IMR-90 (cell line): ENCODE measurements around the gene CSNK1D. TPM values are rescaled to one million over a fixed set of nuclear protein-coding genes. Genes with fewer than 3 reads are reported as not detected.

Experiments used
- ATAC-seq: fragments of 200-7000 bp; cut with Tn5 transposase; 2 replicates; pipeline ENCODE4 v1.9.1; 2020; ENCODE audit warnings: low read depth, mild to moderate bottlenecking, moderate library complexity
- BruUV-seq: library from RNA; stranded (reverse); fragments of 400-500 nt; replicated peaks from 2 replicates; lab custom pipeline; 2021; lab: Mats Ljungman, UMichigan
- CTCF ChIA-PET: fragments of 300-600 bp; formaldehyde crosslinking; extraction: SDS; loops from one replicate; lab custom pipeline; 2021; ENCODE audit warnings: antibody characterized with exemption; lab: Yijun Ruan, JAX
- POLR2A ChIA-PET: fragments of 300-600 bp; sonication (Branson Sonifier 250); formaldehyde crosslinking; loops from one replicate; lab custom pipeline; 2022; ENCODE audit warnings: antibody characterized with exemption; ENCODE audit not compliant: unreplicated experiment; lab: Charles Lee
- DNase-seq: peaks from one replicate; pipeline ENCODE4 v3.0.0; 2013
- H2AFZ ChIP-seq: replicated peaks from 2 replicates; pipeline ENCODE3; 2013; ENCODE audit warnings: low read length, mild to moderate bottlenecking; ENCODE audit not compliant: poor library complexity
- H2AK5ac ChIP-seq: 2 replicates; pipeline ENCODE4 v1.6.1; 2013; ENCODE audit warnings: low read depth, low read length, inconsistent platforms
- H2AK9ac ChIP-seq: replicated peaks from 2 replicates; pipeline ENCODE3; 2013; ENCODE audit warnings: mild to moderate bottlenecking, low read depth, low read length, moderate library complexity; ENCODE audit not compliant: poor library complexity
- H2BK120ac ChIP-seq: 2 replicates; pipeline ENCODE4 v1.6.1; 2013; ENCODE audit warnings: low read depth, low read length, inconsistent platforms
- H2BK15ac ChIP-seq: 3 replicates; pipeline ENCODE4 v1.6.1; 2013; ENCODE audit warnings: low read depth, low read length, inconsistent platforms
- H2BK20ac ChIP-seq: 2 replicates; pipeline ENCODE4 v1.6.1; 2013; ENCODE audit warnings: low read depth, mild to moderate bottlenecking, inconsistent platforms, low read length, moderate library complexity
- H2BK5ac ChIP-seq: 2 replicates; pipeline ENCODE4 v1.6.1; 2013; ENCODE audit warnings: mild to moderate bottlenecking, low read depth, low read length, inconsistent platforms; ENCODE audit not compliant: poor library complexity, severe bottlenecking
- H3K14ac ChIP-seq: replicated peaks from 2 replicates; pipeline ENCODE4 v1.6.1; 2013; ENCODE audit warnings: low read depth, low read length, inconsistent platforms
- H3K18ac ChIP-seq: 2 replicates; pipeline ENCODE4 v1.6.1; 2013; ENCODE audit warnings: low read depth, low read length, control low read depth
- H3K23ac ChIP-seq: 2 replicates; pipeline ENCODE4 v1.6.1; 2013; ENCODE audit warnings: low read depth, low read length, inconsistent platforms
- H3K27ac ChIP-seq: 2 replicates; pipeline ENCODE4 v1.5.1; 2013; ENCODE audit warnings: mild to moderate bottlenecking, control low read depth, low read length; ENCODE audit not compliant: insufficient read depth
- H3K27me3 ChIP-seq: 2 replicates; pipeline ENCODE4 v1.6.1; 2013; ENCODE audit warnings: low read length; ENCODE audit not compliant: control insufficient read depth, insufficient read depth
- H3K36me3 ChIP-seq: 2 replicates; pipeline ENCODE4 v1.6.1; 2013; ENCODE audit warnings: low read length, mixed read lengths; ENCODE audit not compliant: control insufficient read depth, insufficient read depth
- H3K4ac ChIP-seq: 2 replicates; pipeline ENCODE4 v1.6.1; 2013; ENCODE audit warnings: low read depth, low read length, inconsistent platforms
- H3K4me1 ChIP-seq: 2 replicates; pipeline ENCODE4 v1.6.1; 2013; ENCODE audit warnings: low read length, mixed read lengths; ENCODE audit not compliant: control insufficient read depth, insufficient read depth
- H3K4me2 ChIP-seq: 2 replicates; pipeline ENCODE4 v1.6.1; 2013; ENCODE audit warnings: low read depth, mild to moderate bottlenecking, control low read depth, low read length, moderate library complexity
- H3K4me3 ChIP-seq: 2 replicates; pipeline ENCODE4 v1.5.1; 2013; ENCODE audit warnings: low read depth, mild to moderate bottlenecking, control low read depth, low read length, moderate library complexity; ENCODE audit not compliant: insufficient read depth
- H3K56ac ChIP-seq: 2 replicates; pipeline ENCODE4 v1.6.1; 2013; ENCODE audit warnings: low read length, inconsistent platforms; ENCODE audit not compliant: insufficient read depth; ENCODE audit errors: extremely low read depth
- H3K79me1 ChIP-seq, 2 experiments: 2 replicates each; pipeline ENCODE4 v1.6.1; 2013; ENCODE audit warnings: low read length in 2 of 2, inconsistent platforms in 1 of 2, low read depth in 1 of 2
- H3K9ac ChIP-seq: 2 replicates; pipeline ENCODE4 v1.6.1; 2013; ENCODE audit warnings: low read depth, low read length, control low read depth
- H3K9me1 ChIP-seq: 2 replicates; pipeline ENCODE4 v1.6.1; 2013; ENCODE audit warnings: low read length, inconsistent platforms; ENCODE audit not compliant: insufficient read depth
- H3K9me3 ChIP-seq: 2 replicates; pipeline ENCODE4 v1.6.1; 2013; ENCODE audit warnings: low read length; ENCODE audit not compliant: control insufficient read depth, insufficient read depth
- H4K20me1 ChIP-seq: 2 replicates; pipeline ENCODE4 v1.6.1; 2013; ENCODE audit warnings: low read length, inconsistent platforms; ENCODE audit not compliant: insufficient read depth
- H4K5ac ChIP-seq: 2 replicates; pipeline ENCODE4 v1.6.1; 2013; ENCODE audit warnings: mild to moderate bottlenecking, low read depth, low read length, control low read depth
- H4K8ac ChIP-seq, 2 experiments: 2 replicates each; pipeline ENCODE4 v1.6.1; 2013; ENCODE audit warnings: low read depth in 2 of 2, low read length in 2 of 2, control low read depth in 1 of 2, inconsistent platforms in 1 of 2
- H4K91ac ChIP-seq: 2 replicates; pipeline ENCODE4 v1.6.1; 2013; ENCODE audit warnings: low read depth, low read length, inconsistent platforms; ENCODE audit not compliant: insufficient read depth
- CEBPB ChIP-seq: IDR thresholded peaks from 2 replicates; pipeline ENCODE4 v1.6.1; 2012; ENCODE audit warnings: low read depth, low read length, improper control_type of control experiment
- CHD1 ChIP-seq: IDR thresholded peaks from 2 replicates; pipeline ENCODE4 v1.6.1; 2012; ENCODE audit warnings: low read depth, low read length, improper control_type of control experiment
- CTCF ChIP-seq: conservative IDR thresholded peaks from 2 replicates; pipeline ENCODE4 v1.5.1; 2012; ENCODE audit warnings: mild to moderate bottlenecking, low read depth, low read length, improper control_type of control experiment
- MAFK ChIP-seq: IDR thresholded peaks from 2 replicates; pipeline ENCODE4 v1.6.1; 2012; ENCODE audit warnings: low read depth, low read length, improper control_type of control experiment
- MAZ ChIP-seq: IDR thresholded peaks from 2 replicates; pipeline ENCODE4 v1.6.1; 2012; ENCODE audit warnings: low read depth, mild to moderate bottlenecking, low read length, improper control_type of control experiment, moderate library complexity, borderline replicate concordance
- RCOR1 ChIP-seq: IDR thresholded peaks from 2 replicates; pipeline ENCODE4 v1.6.1; 2012; ENCODE audit warnings: mild to moderate bottlenecking, low read length, improper control_type of control experiment; ENCODE audit not compliant: insufficient replicate concordance
- RFX5 ChIP-seq: IDR thresholded peaks from 2 replicates; pipeline ENCODE4 v1.8.0; 2012; ENCODE audit warnings: low read depth, mild to moderate bottlenecking, low read length, moderate library complexity
- SMC3 ChIP-seq: fragments of 150-350 bp; IDR thresholded peaks from 2 replicates; pipeline ENCODE4 v1.6.1; 2016; ENCODE audit warnings: low read depth, mild to moderate bottlenecking, antibody characterized with exemption, low read length, moderate library complexity
- WGBS, 2 experiments: methylation state at CpG; one replicate each; pipeline versions ENCODE4 v1.1.5 to v1.1.7; 2013; ENCODE audit warnings: missing lambda C conversion rate in 2 of 2; ENCODE audit not compliant: insufficient read length in 1 of 2; ENCODE audit errors: extremely low coverage in 2 of 2; 5-methylcytosine and 5-hydroxymethylcytosine counted together
- dilution Hi-C: fragments of 300-500 bp; cut with HindIII; formaldehyde crosslinking; loops from one replicate; pipeline ENCODE4 v1.14.3; 2018; ENCODE audit warnings: low sequenced_read_pairs; ENCODE audit not compliant: unreplicated experiment
- in situ Hi-C: fragments of 300-500 bp; cut with MboI; formaldehyde crosslinking; loops from 3 replicates; pipeline ENCODE4 v1.14.3; 2019; ENCODE audit warnings: low sequenced_read_pairs, inconsistent platforms, mixed read lengths
- intact Hi-C: fragments of 100-400 bp; cut with micrococcal nuclease; formaldehyde crosslinking; loops from 2 replicates; pipeline ENCODE4 v1.10.0; 2022
- polyA plus RNA-seq, 3 experiments: library from polyadenylated mRNA; depleted of rRNA; stranded (reverse); fragments of >200 nt; gene quantifications; 2 replicates each; pipeline ENCODE4 v1.2.3, GENCODE V29; 2012; ENCODE audit warnings: low replicate concordance in 1 of 3
- total RNA-seq: library from RNA; depleted of rRNA; stranded (reverse); fragments of >200 nt; gene quantifications from 2 replicates; pipeline ENCODE4 v1.2.3, GENCODE V29; 2012

CSNK1D gene
- total and polyA plus RNA-seq, 2 of the 4 experiments (the other 2 are of a cell fraction) = 47.1 to 186 TPM

- peaks cover 22% of the 10 kb centered on the region for H3K27me3 ChIP-seq
- H3K18ac ChIP-seq = no peak overlapping the region
- no peak overlapping the region for H2AK9ac ChIP-seq
- no peak overlapping the region for H2BK15ac ChIP-seq
- H3K27ac ChIP-seq = no peak overlapping the region
- BruUV-seq = no TSS peak
- H3K9me3 ChIP-seq = no peaks in the 10 kb centered on the region
- no peak overlapping the region for H3K4me3 ChIP-seq
- H2BK5ac ChIP-seq = no peak overlapping the region
- no peak overlapping the region for H4K91ac ChIP-seq
- no peak overlapping the region for H3K4ac ChIP-seq
- no peak overlapping the region for H4K8ac ChIP-seq
- no peaks in the 10 kb centered on the region for H3K79me1 ChIP-seq
- DNase-seq (no peak), ATAC-seq (no peak)
- CTCF ChIA-PET = no interaction called here
- peaks cover 3% of the 10 kb centered on the region; the same call in 1 of the 2 replicates for H3K4me1 ChIP-seq
- 0 out of 2 replicates have a peak, but pooled peaks cover 4% of the 10 kb centered on the region for H4K20me1 ChIP-seq
- TF ChIP-seq RCOR1 (no peak), RFX5 (no peak), SMC3 (no peak), MAFK (no peak), CTCF (no peak), CEBPB (no peak), MAZ (no peak), CHD1 (no peak)
- H3K9ac ChIP-seq = no peak overlapping the region
- H3K9me1 ChIP-seq = no peaks in the 10 kb centered on the region
- H2AK5ac ChIP-seq = no peak overlapping the region
- in situ Hi-C loops = no loop called here
- no peak overlapping the region for H2BK20ac ChIP-seq
- H3K56ac ChIP-seq = no peak overlapping the region
- H4K5ac ChIP-seq = no peak overlapping the region
- no peak overlapping the region for H3K23ac ChIP-seq
- dilution Hi-C loops = no loop called here
- 85% methylated on average over 13 of the region's 20 CpGs; no CpG with 5 or more reads in 1 of the 2 experiments for WGBS, 2 experiments
- H2AFZ ChIP-seq = no peak overlapping the region
- H2BK120ac ChIP-seq = no peak overlapping the region
- no peaks in the 10 kb centered on the region for H3K36me3 ChIP-seq
- no peak overlapping the region for H3K4me2 ChIP-seq
- intact Hi-C loops = no loop called here
- no peak overlapping the region for H3K14ac ChIP-seq
- POLR2A ChIA-PET = no interaction called here
These were observed 32.3 kb upstream of the CSNK1D start for GRCh38 chr17:82305727-82306300.
